Ovary (tissue), 9 donors: Measurements from ENCODE around the gene BZW1. TPM values are rescaled to one million over a fixed set of nuclear protein-coding genes. Genes with fewer than 3 reads are reported as not detected.

Source experiments
- DNase-seq, 5 donors: peaks; one replicate each; pipeline ENCODE4 v3.0.0-alpha.2; 2019 to 2020
- H3K27ac ChIP-seq, 2 donors: fragments of 200-600 bp; one replicate each; pipeline versions ENCODE4 v1.5.1 to v1.8.0; 2019 to 2022
- H3K27me3 ChIP-seq: fragments of 200-600 bp; one replicate; pipeline ENCODE4 v1.8.0; 2022
- H3K36me3 ChIP-seq: fragments of 200-600 bp; sonication (generic); one replicate; pipeline ENCODE4 v1.5.1; 2019
- H3K4me1 ChIP-seq: one replicate; pipeline ENCODE4 v1.8.1; 2013; ENCODE audit warnings: mild to moderate bottlenecking, moderate library complexity; ENCODE audit not compliant: insufficient read depth
- H3K4me3 ChIP-seq: fragments of 200-600 bp; sonication (generic); one replicate; pipeline ENCODE4 v1.5.1; 2017
- H3K9me3 ChIP-seq, 2 donors: fragments of 200-600 bp in 1 of 2; sonication (generic) in 1 of 2; one replicate each; pipeline versions ENCODE4 v1.5.1 to v1.8.1; 2013 to 2019; ENCODE audit warnings: mild to moderate bottlenecking in 1 of 2, moderate library complexity in 1 of 2
- CTCF ChIP-seq, 3 donors: fragments of 450-650 bp in 2 of 3; fragments of 200-600 bp in 1 of 3; IDR thresholded peaks; one replicate each; pipeline versions ENCODE4 v1.5.1 to v1.8.0; 2016 to 2022; ENCODE audit warnings: antibody characterized with exemption in 3 of 3, mild to moderate bottlenecking in 1 of 3
- EP300 ChIP-seq: sonication (generic); formaldehyde crosslinking; IDR thresholded peaks from one replicate; pipeline ENCODE4 v1.6.1; 2017; ENCODE audit warnings: antibody characterized with exemption
- POLR2A ChIP-seq: fragments of 450-650 bp; IDR thresholded peaks from one replicate; pipeline ENCODE4 v1.6.1; 2017; ENCODE audit warnings: antibody characterized with exemption, mild to moderate bottlenecking, moderate library complexity
- WGBS, 3 donors: extraction: QIAGEN DNeasy Blood & Tissue Kit in 1 of 3; methylation state at CpG; one replicate each; pipeline versions ENCODE4 v1.1.5 to v1.1.7; 2013 to 2017; 5-methylcytosine and 5-hydroxymethylcytosine counted together
- intact Hi-C, 4 donors: fragments of 100-400 bp; cut with DNase I; formaldehyde crosslinking; loops; one replicate each; pipeline versions ENCODE4 v1.11.0 to v1.15.1; 2022 to 2023
- polyA plus RNA-seq, 2 donors: library from polyadenylated mRNA; stranded (reverse); fragments of 200-250 nt in 1 of 2; fragments of 350-450 nt in 1 of 2; fragmentation: Illumina TruSeq in 1 of 2; extraction: RNeasy Lipid Tissue Mini Kit (QIAGEN cat#74804) in 1 of 2; gene quantifications; one replicate each; pipeline ENCODE4 v1.2.3, GENCODE V29; 2013 to 2014
- total RNA-seq, 7 donors: library from RNA; depleted of rRNA in 2 of 7; stranded (reverse); fragments of >200 nt in 2 of 7; fragmentation: NEBNext Ultra II Directional in 3 of 7; extraction: Animal tissue kit (Norgen Biotek cat#: 25700) in 3 of 7; gene quantifications; one replicate each; pipeline versions ENCODE4 v1.1.0 to v1.2.4, GENCODE V29; 2016 to 2023
- donor health status: DM: no; HTN: no; CAD: no; lungs with moderate emphysema.
- donor health status: DM: no; HTN: no; CAD: no.
- donor health status: Bipolar disorder and iron deficiency.
- donor health status: DM: yes; HTN: yes; CAD: no.
- donor health status: DM: no; HTN: no; CAD: no.
- donor health status: DM: yes; HTN: yes; CAD: no.

BZW1 gene
- total and polyA plus RNA-seq, 9 donors = 47.0 to 278 (median 134) TPM

GRCh38 chr2:200810252-200810997, 1.3 kb upstream of the BZW1 start:
- Histone ChIP-seq H3K36me3 (no peaks in the 10 kb centered on the region), H3K27me3 (no peaks in the 10 kb centered on the region), H3K4me3 (peak overlapping the region; percentile 78), H3K4me1 (peaks cover 2% of the 10 kb centered on the region), H3K27ac (peak overlapping the region; percentile 74 to 95), H3K9me3 (no peaks in the 10 kb centered on the region)
- 5 to 9% (median 6%) methylated on average over 6 of the region's 6 CpGs for WGBS, 3 donors
- TF ChIP-seq CTCF (IDR thresholded peaks at IDR 0.05) (no peak), POLR2A (no peak), EP300 (no peak)
- DNase-seq = peak in 2 of 5 donors; percentile 18 to 45
- intact Hi-C loops = loop anchor here (5.0 to 10.0 kb wide), 4 partner anchors 52 to 98 kb away; partner anchors contain the start of gene CLK1 (in 3 of the 4)

- Histone ChIP-seq H3K27me3 (no peaks in the 10 kb centered on the region), H3K4me1 (peaks cover 2% of the 10 kb centered on the region), H3K36me3 (no peaks in the 10 kb centered on the region), H3K9me3 (no peaks in the 10 kb centered on the region), H3K27ac (peak overlapping the region; percentile 74 to 95), H3K4me3 (peak overlapping the region; percentile 78)
- 0 to 2% (median 1%) methylated on average over 11 of the region's 11 CpGs for WGBS, 3 donors
- intact Hi-C loops = loop anchor here (5.0 to 10.0 kb wide), 4 partner anchors 51 to 99 kb away; partner anchors contain the start of gene CLK1 (in 3 of the 4)
- TF ChIP-seq POLR2A (no peak), EP300 (no peak), CTCF (IDR thresholded peaks at IDR 0.05) (no peak)
- no peak for DNase-seq
Measured at GRCh38 chr2:200810998-200811332, 745 bp upstream of the BZW1 start.

- intact Hi-C loops = loop anchor here (2.0 to 10.0 kb wide), 5 partner anchors 50 to 100 kb away; partner anchors contain the start of gene CLK1 (in 4 of the 4)
- no peaks in the 10 kb centered on the region for H3K36me3 ChIP-seq
- peak overlapping the region; percentile 74 to 95 for H3K27ac ChIP-seq
- H3K9me3 ChIP-seq = no peaks in the 10 kb centered on the region
- peak overlapping the region; percentile 78 for H3K4me3 ChIP-seq
- no peaks in the 10 kb centered on the region for H3K27me3 ChIP-seq
- WGBS, 3 donors = 1% methylated on average over 28 to 70 of the region's 70 CpGs
- peak; percentile 61 to 80 (median 71) for DNase-seq
- TF ChIP-seq POLR2A (no peak), EP300 (no peak), CTCF (IDR thresholded peaks at IDR 0.05) (peak in 2 of 3 donors; percentile 42 to 47)
- peaks cover 2% of the 10 kb centered on the region for H3K4me1 ChIP-seq
Measured at GRCh38 chr2:200812122-200813022, 662 bp downstream of the BZW1 start.

GRCh38 chr2:200814276-200814815, 2.6 kb downstream of the BZW1 start:
- TF ChIP-seq EP300 = no peak
- no peak for TF ChIP-seq POLR2A
- TF ChIP-seq CTCF (IDR thresholded peaks at IDR 0.05) = no peak
- no peaks in the 10 kb centered on the region for H3K9me3 ChIP-seq
- H3K4me3 ChIP-seq = no peak overlapping the region
- 71 to 72% (median 71%) methylated on average over 3 of the region's 3 CpGs for WGBS, 3 donors
- H3K27me3 ChIP-seq = no peaks in the 10 kb centered on the region
- no peaks in the 10 kb centered on the region for H3K36me3 ChIP-seq
- no peak for DNase-seq
- H3K4me1 ChIP-seq = peaks cover 2% of the 10 kb centered on the region
- no peak overlapping the region for H3K27ac ChIP-seq
- intact Hi-C loops = loop anchor here (5.0 to 10.0 kb wide), 4 partner anchors 48 to 102 kb away; partner anchors contain the start of gene CLK1 (in 3 of the 4)
